Suprapubic skin (tissue), 4 donors: ENCODE data around the gene RTL3. TPM values are rescaled to one million over a fixed set of nuclear protein-coding genes. Genes with fewer than 3 reads are reported as not detected.
"Not testable (repeated sequence)": the region's sequence is repeated elsewhere in the genome, so short reads cannot be mapped to it uniquely, and the experiment has no call there.

Experiments
- DNase-seq, 2 donors: peaks; one replicate each; pipeline ENCODE4 v3.0.0-alpha.2; 2019; ENCODE audit warnings: low spot score in 2 of 2
- H3K27ac ChIP-seq: fragments of 200-600 bp; sonication (generic); one replicate; pipeline ENCODE4 v1.5.1; 2019
- H3K27me3 ChIP-seq: fragments of 200-600 bp; sonication (generic); one replicate; pipeline ENCODE4 v1.5.1; 2019
- H3K36me3 ChIP-seq: fragments of 200-600 bp; sonication (generic); one replicate; pipeline ENCODE4 v1.5.1; 2019
- H3K4me1 ChIP-seq: fragments of 200-600 bp; sonication (generic); one replicate; pipeline ENCODE4 v1.5.1; 2019
- H3K4me3 ChIP-seq: fragments of 200-600 bp; sonication (generic); one replicate; pipeline ENCODE4 v1.5.1; 2019; ENCODE audit warnings: mild to moderate bottlenecking
- H3K9me3 ChIP-seq: fragments of 200-600 bp; sonication (generic); one replicate; pipeline ENCODE4 v1.5.1; 2019
- EP300 ChIP-seq: sonication (generic); formaldehyde crosslinking; IDR thresholded peaks from one replicate; pipeline ENCODE4 v1.6.1; 2017; ENCODE audit warnings: antibody characterized with exemption
- POLR2A ChIP-seq, 2 donors: fragments of 450-650 bp; IDR thresholded peaks; one replicate each; pipeline ENCODE4 v1.6.1; 2017; ENCODE audit warnings: antibody characterized with exemption in 2 of 2, mild to moderate bottlenecking in 2 of 2, moderate library complexity in 2 of 2
- POLR2AphosphoS5 ChIP-seq, 3 donors: sonication (generic); formaldehyde crosslinking; IDR thresholded peaks; one replicate each; pipeline ENCODE4 v1.6.1; 2017; ENCODE audit warnings: antibody characterized with exemption in 3 of 3
- WGBS: methylation state at CpG from one replicate; pipeline ENCODE4 v1.1.5; 2018; 5-methylcytosine and 5-hydroxymethylcytosine counted together
- total RNA-seq, 4 donors: library from RNA; depleted of rRNA; stranded (reverse); fragments of >200 nt; gene quantifications; one replicate each; pipeline ENCODE4 v1.1.0, GENCODE V29; 2016
- TF ChIP-seq, protein P1 (sequence below), 2 donors: fragments of 200-600 bp in 1 of 2; fragments of 450-650 bp in 1 of 2; sonication (generic) in 1 of 2; IDR thresholded peaks; one replicate each; pipeline ENCODE4 v1.5.1; 2016 to 2019; ENCODE audit warnings: antibody characterized with exemption in 2 of 2, mild to moderate bottlenecking in 1 of 2, moderate library complexity in 1 of 2

Gene RTL3
- total RNA-seq, 4 donors from 2014 or later = 0.15 TPM; not detected in 3

DNA sequence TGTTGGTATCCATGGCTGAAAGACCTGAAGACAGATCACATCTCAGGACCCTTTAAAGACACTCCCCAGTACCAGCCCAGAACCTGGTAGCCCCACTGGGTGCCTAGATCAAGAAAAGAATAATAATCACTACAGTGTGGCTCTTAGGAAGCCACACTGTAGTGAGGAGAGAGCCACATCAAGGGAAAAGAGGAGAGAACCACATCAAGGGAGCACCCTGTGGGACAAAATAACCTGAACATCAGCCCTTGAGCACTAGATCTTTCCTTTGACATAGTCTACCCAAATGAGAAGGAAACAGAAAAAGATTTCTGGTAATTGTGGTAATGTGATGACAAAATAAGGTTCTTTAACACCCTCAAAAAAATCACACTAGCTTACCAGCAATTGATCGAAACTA is 15.3 kb downstream of the RTL3 start:
- H3K4me3 ChIP-seq = no peak overlapping the region
- DNase-seq = no peak
- no peaks in the 10 kb centered on the region for H3K9me3 ChIP-seq
- 93% methylated on average over 1 of the region's 1 CpG for WGBS
- H3K27ac ChIP-seq = no peak overlapping the region
- no peaks in the 10 kb centered on the region for H3K4me1 ChIP-seq
- no peaks in the 10 kb centered on the region for H3K27me3 ChIP-seq
- TF ChIP-seq, protein P1, sequence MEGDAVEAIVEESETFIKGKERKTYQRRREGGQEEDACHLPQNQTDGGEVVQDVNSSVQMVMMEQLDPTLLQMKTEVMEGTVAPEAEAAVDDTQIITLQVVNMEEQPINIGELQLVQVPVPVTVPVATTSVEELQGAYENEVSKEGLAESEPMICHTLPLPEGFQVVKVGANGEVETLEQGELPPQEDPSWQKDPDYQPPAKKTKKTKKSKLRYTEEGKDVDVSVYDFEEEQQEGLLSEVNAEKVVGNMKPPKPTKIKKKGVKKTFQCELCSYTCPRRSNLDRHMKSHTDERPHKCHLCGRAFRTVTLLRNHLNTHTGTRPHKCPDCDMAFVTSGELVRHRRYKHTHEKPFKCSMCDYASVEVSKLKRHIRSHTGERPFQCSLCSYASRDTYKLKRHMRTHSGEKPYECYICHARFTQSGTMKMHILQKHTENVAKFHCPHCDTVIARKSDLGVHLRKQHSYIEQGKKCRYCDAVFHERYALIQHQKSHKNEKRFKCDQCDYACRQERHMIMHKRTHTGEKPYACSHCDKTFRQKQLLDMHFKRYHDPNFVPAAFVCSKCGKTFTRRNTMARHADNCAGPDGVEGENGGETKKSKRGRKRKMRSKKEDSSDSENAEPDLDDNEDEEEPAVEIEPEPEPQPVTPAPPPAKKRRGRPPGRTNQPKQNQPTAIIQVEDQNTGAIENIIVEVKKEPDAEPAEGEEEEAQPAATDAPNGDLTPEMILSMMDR (IDR thresholded peaks at IDR 0.05) = no peak
- no peak for TF ChIP-seq POLR2A (IDR thresholded peaks at IDR 0.05)
- TF ChIP-seq EP300 = no peak
- no peak for TF ChIP-seq POLR2AphosphoS5 (IDR thresholded peaks at IDR 0.05)
- H3K36me3 ChIP-seq = no peaks in the 10 kb centered on the region

DNA sequence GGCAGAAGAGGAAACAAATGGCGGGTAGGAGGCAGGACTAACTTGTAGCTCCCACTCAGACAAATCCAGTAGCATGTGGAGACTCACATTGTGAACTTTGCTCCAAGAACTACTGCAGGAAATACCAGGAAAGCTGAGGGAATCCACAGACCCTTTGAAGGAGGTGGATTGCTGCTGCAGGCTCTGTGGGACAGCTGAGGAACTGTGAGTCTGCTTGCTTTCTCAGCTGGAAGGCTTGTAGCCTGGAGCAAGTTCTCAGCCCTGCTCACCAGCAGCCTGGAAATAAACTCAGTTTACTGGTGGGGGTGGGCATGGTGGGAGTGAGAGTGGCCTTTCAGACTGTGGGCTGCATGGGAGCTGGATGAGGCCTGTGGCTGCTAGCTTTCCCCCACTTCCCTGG is 16.0 kb downstream of the RTL3 start:
- Histone ChIP-seq H3K36me3 (no peaks in the 10 kb centered on the region), H3K4me3 (no peak overlapping the region), H3K27ac (no peak overlapping the region), H3K4me1 (no peaks in the 10 kb centered on the region), H3K9me3 (no peaks in the 10 kb centered on the region), H3K27me3 (no peaks in the 10 kb centered on the region)
- TF ChIP-seq POLR2AphosphoS5 (IDR thresholded peaks at IDR 0.05) = no peak
- TF ChIP-seq, protein P1 (IDR thresholded peaks at IDR 0.05) = no peak
- WGBS = 48% methylated on average over 1 of the region's 1 CpG
- DNase-seq = no peak

DNA sequence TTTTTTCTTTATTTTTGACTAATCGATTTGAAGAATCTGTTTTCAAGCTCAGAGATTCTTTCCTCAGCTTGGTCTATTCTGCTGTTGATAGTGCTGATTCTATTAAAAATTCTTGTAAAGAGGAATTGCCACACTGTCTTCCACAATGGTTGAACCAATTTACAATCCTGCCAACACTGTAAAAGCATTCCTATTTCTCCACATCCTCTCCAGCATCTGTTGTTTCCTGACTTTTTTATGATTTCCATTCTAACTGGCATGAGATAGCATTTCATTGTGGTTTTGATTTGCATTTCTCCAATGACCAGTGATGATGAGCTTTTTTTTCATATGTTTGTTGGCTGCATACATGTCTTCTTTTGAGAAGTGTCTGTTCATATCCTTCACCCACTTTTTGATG is 23.0 kb downstream of the RTL3 start:
- not testable (repeated sequence) for H3K4me3 ChIP-seq, DNase-seq, H3K4me1 ChIP-seq, H3K27me3 ChIP-seq, H3K36me3 ChIP-seq, H3K9me3 ChIP-seq, H3K27ac ChIP-seq
- WGBS = 85% methylated on average over 1 of the region's 1 CpG

DNA sequence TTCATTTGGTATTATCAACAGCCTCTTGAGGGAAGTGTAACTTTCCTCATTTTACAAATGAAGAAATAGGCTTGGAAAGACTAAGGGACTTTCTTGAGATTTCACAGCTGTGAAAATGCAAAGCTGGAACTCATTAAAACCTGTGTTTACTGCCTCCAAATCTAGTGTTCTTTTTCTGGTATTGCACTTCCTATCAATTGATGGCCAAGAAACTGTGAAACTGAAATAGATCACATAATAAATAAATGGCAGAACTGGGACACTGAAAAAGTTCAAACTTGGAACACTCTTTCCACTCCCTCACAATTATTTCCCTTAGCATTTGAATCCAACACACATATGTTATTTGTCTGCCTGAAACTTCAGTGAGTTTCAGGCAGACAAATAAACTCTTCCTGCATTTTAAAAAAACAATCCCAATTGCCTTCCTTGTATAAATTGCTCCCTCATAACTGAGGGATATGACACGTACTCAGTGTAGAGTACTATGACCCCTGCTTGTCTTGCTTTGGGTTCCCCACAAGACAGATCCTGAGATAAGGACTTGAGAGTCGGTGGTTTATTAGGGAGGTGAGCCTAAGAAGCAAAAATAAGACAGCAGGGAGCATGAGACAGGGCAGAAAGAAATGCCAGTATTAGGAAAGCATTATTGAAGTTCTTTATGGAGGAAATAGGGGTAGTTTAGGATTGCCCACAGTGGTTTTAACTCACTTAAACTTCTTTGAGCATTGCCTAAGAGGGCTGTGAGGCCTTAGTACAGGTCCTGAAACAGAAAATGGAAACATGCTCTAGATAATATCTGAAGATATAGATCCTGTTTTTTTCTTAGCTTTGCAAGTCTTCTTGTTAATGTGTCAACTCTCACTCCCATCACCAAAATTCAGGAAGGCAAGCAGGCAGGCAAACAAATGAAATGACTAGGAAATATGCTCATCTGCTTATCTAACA is 33.9 kb downstream of the RTL3 start:
- H3K27me3 ChIP-seq = no peaks in the 10 kb centered on the region
- no peak overlapping the region for H3K4me3 ChIP-seq
- H3K9me3 ChIP-seq = no peaks in the 10 kb centered on the region
- 31% methylated on average over 2 of the region's 2 CpGs for WGBS
- TF ChIP-seq EP300 (no peak), POLR2AphosphoS5 (IDR thresholded peaks at IDR 0.05) (no peak), POLR2A (IDR thresholded peaks at IDR 0.05) (no peak)
- TF ChIP-seq, protein P1 (IDR thresholded peaks at IDR 0.05) = no peak
- H3K27ac ChIP-seq = no peak overlapping the region
- no peaks in the 10 kb centered on the region for H3K4me1 ChIP-seq
- DNase-seq = no peak
- H3K36me3 ChIP-seq = no peaks in the 10 kb centered on the region

DNA sequence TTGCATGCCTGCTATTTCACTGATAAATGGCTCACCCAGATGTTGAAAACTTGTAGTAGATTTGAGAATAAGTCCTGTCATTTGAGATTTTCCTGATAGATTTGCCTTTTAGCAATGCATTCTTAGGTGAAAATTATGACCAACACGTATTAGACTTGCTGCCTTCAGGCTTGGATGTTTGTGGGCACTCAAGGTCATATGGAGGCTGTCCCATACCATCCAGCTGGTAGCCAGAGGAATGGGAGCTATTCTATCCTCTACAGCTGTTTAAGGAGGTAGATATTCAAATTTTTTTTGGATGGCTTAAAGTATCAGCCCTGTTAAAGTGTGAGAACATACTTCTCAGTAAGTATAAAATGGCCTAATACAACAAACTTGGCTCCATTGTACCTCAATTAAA is 34.7 kb downstream of the RTL3 start:
- Histone ChIP-seq H3K36me3 (no peaks in the 10 kb centered on the region), H3K4me3 (no peak overlapping the region)

More for the DNA sequence above, 34.7 kb downstream of the RTL3 start:
- Histone ChIP-seq H3K27ac (no peak overlapping the region), H3K4me1 (no peaks in the 10 kb centered on the region), H3K9me3 (no peaks in the 10 kb centered on the region), H3K27me3 (no peaks in the 10 kb centered on the region)
- DNase-seq = no peak
- TF ChIP-seq POLR2AphosphoS5 (IDR thresholded peaks at IDR 0.05) (no peak), EP300 (no peak), POLR2A (IDR thresholded peaks at IDR 0.05) (no peak)
- TF ChIP-seq, protein P1 (IDR thresholded peaks at IDR 0.05) = no peak
- 19% methylated on average over 1 of the region's 1 CpG for WGBS
